Measurements from ENCODE around the gene THOC5. TPM values are rescaled to one million over a fixed set of nuclear protein-coding genes. Genes with fewer than 3 reads are reported as not detected.

The THOC5 gene
- polyA plus RNA-seq, 1 of the 3 experiments (the other 2 are of a cell fraction), result 95.9 TPM

- no peak for TF ChIP-seq CTCF (IDR thresholded peaks at IDR 0.05)
These were observed 92.3 kb downstream of the THOC5 start (continued) for GRCh38 chr22:29461263-29461662.

GRCh38 chr22:29459773-29460172 is 93.8 kb downstream of the THOC5 start:
- WGBS (ENCODE audit: low lambda C conversion rate), result 50% methylated on average over 3 of the region's 9 CpGs
- peaks cover 0 to 8% of the 10 kb centered on the region in 2 experiments; a peak in 1 of 4 replicates for H3K4me1 ChIP-seq (ENCODE audit: control insufficient read depth in 1 of 2, insufficient read depth in 2 of 2, low read depth in 1 of 2, low read length in 1 of 2)
- H2AFZ ChIP-seq (ENCODE audit: low read depth), result no peak overlapping the region
- H3K27me3 ChIP-seq (ENCODE audit: insufficient read depth), result no peaks in the 10 kb centered on the region
- H3K9me3 ChIP-seq, result no peaks in the 10 kb centered on the region
- H3K27ac ChIP-seq (ENCODE audit: low read depth in 2 of 2, low read length in 1 of 2), result no peak overlapping the region
- H4K20me1 ChIP-seq (ENCODE audit: insufficient read depth), result no peaks in the 10 kb centered on the region
- H3K4me2 ChIP-seq, result no peak overlapping the region
- no peak for TF ChIP-seq RFX5 (IDR thresholded peaks at IDR 0.05; ENCODE audit: low read length)
- no peak for TF ChIP-seq TAF1 (IDR thresholded peaks at IDR 0.05; ENCODE audit: borderline replicate concordance, low read depth, low read length)
- TF ChIP-seq ZBTB33 (IDR thresholded peaks at IDR 0.05; ENCODE audit: borderline replicate concordance, low read depth), result no peak
- no peak for TF ChIP-seq YY1 (IDR thresholded peaks at IDR 0.05; ENCODE audit: low read depth)
- TF ChIP-seq POLR2AphosphoS5 (IDR thresholded peaks at IDR 0.05; ENCODE audit: low read depth, low read length), result no peak
- TF ChIP-seq CTCF (IDR thresholded peaks at IDR 0.05), result no peak
- no peak for TF ChIP-seq USF1 (IDR thresholded peaks at IDR 0.05; ENCODE audit: borderline replicate concordance, low read depth)
- no peak for TF ChIP-seq EP300 (IDR thresholded peaks at IDR 0.05; ENCODE audit: borderline replicate concordance in 1 of 2, low read depth in 1 of 2, low read length in 1 of 2)
- TF ChIP-seq EZH2phosphoT487 (IDR thresholded peaks at IDR 0.05; ENCODE audit: borderline replicate concordance, low read depth), result no peak
- TF ChIP-seq JUND (IDR thresholded peaks at IDR 0.05), result no peak
- H3K36me3 ChIP-seq (replicated peaks in 1 of 2; ENCODE audit: control insufficient read depth in 1 of 2, insufficient read depth in 2 of 2, low read length in 1 of 2), result no peaks in the 10 kb centered on the region
- no peak overlapping the region for H3K9ac ChIP-seq
- no peaks in the 10 kb centered on the region for H3F3A ChIP-seq (replicated peaks; ENCODE audit: insufficient read depth)
- no peak overlapping the region for H3K4me3 ChIP-seq (ENCODE audit: low read depth in 2 of 2, low read length in 1 of 2)
- ChIA-PET POLR2A (no interaction called here), CTCF (interaction anchor here (0.7 kb wide), 1 partner anchor 11 kb away, joined by 3 read pairs; no protein-coding TSS in a partner anchor)
- no peaks in the 10 kb centered on the region for H3K79me2 ChIP-seq (ENCODE audit: insufficient read depth)
- DNase-seq, result no peak
- H3K9me2 ChIP-seq, result no peaks in the 10 kb centered on the region
